Vagina (tissue), 2 donors: ENCODE results near the gene CFTR. TPM values are rescaled to one million over a fixed set of nuclear protein-coding genes. Genes with fewer than 3 reads are reported as not detected.

Experiments used
- DNase-seq, 2 donors: peaks; one replicate each; pipeline ENCODE4 v3.0.0-alpha.2; 2017; ENCODE audit errors: extremely low spot score in 2 of 2
- H3K27ac ChIP-seq: fragments of 200-600 bp; sonication (generic); one replicate; pipeline ENCODE4 v1.5.1; 2019
- H3K27me3 ChIP-seq: fragments of 200-600 bp; sonication (generic); one replicate; pipeline ENCODE4 v1.5.1; 2019
- H3K36me3 ChIP-seq, 2 donors: fragments of 200-600 bp; sonication (generic); one replicate each; pipeline ENCODE4 v1.5.1; 2017 to 2019
- H3K4me1 ChIP-seq: fragments of 200-600 bp; sonication (generic); one replicate; pipeline ENCODE4 v1.5.1; 2019
- H3K4me3 ChIP-seq, 2 donors: fragments of 200-600 bp; sonication (generic); 1 replicate in 1 of 2; 2 replicates in 1 of 2; pipeline ENCODE4 v1.5.1; 2016 to 2019
- H3K9me3 ChIP-seq: fragments of 200-600 bp; sonication (generic); one replicate; pipeline ENCODE4 v1.5.1; 2019
- POLR2A ChIP-seq, 2 donors: fragments of 450-650 bp; IDR thresholded peaks; one replicate each; pipeline ENCODE4 v1.6.1; 2017; ENCODE audit warnings: antibody characterized with exemption in 2 of 2, mild to moderate bottlenecking in 2 of 2, moderate library complexity in 2 of 2
- POLR2AphosphoS5 ChIP-seq, 2 donors: sonication (generic); formaldehyde crosslinking; IDR thresholded peaks; one replicate each; pipeline ENCODE4 v1.9.0; 2017; ENCODE audit warnings: antibody characterized with exemption in 2 of 2, mild to moderate bottlenecking in 2 of 2, low read depth in 1 of 2; ENCODE audit not compliant: insufficient read depth in 1 of 2
- intact Hi-C: fragments of 100-400 bp; cut with DNase I; formaldehyde crosslinking; loops from one replicate; pipeline ENCODE4 v1.15.1; 2023
- total RNA-seq: library from RNA; depleted of rRNA; stranded (reverse); fragments of >200 nt; gene quantifications from one replicate; pipeline ENCODE4 v1.2.3, GENCODE V29; 2016
- TF ChIP-seq, protein P1 (sequence below), 3 experiments: fragments of 450-650 bp in 2 of 3; fragments of 200-600 bp in 1 of 3; sonication (generic) in 1 of 3; IDR thresholded peaks; one replicate each; pipeline ENCODE4 v1.5.1; 2017 to 2019; ENCODE audit warnings: antibody characterized with exemption in 3 of 3, mild to moderate bottlenecking in 2 of 3, moderate library complexity in 2 of 3

The CFTR gene
- total RNA-seq, 1 donor from 2014 or later = not detected

GRCh38 chr7:117682681-117683385 lies 203.0 kb downstream of the CFTR start:
- Histone ChIP-seq H3K9me3 (no peaks in the 10 kb centered on the region), H3K4me1 (no peaks in the 10 kb centered on the region), H3K36me3 (no peaks in the 10 kb centered on the region), H3K4me3 (no peak overlapping the region), H3K27ac (no peak overlapping the region), H3K27me3 (no peaks in the 10 kb centered on the region)
- intact Hi-C loops = no loop called here
- no peak for TF ChIP-seq POLR2A (IDR thresholded peaks at IDR 0.05)
- TF ChIP-seq, protein P1, sequence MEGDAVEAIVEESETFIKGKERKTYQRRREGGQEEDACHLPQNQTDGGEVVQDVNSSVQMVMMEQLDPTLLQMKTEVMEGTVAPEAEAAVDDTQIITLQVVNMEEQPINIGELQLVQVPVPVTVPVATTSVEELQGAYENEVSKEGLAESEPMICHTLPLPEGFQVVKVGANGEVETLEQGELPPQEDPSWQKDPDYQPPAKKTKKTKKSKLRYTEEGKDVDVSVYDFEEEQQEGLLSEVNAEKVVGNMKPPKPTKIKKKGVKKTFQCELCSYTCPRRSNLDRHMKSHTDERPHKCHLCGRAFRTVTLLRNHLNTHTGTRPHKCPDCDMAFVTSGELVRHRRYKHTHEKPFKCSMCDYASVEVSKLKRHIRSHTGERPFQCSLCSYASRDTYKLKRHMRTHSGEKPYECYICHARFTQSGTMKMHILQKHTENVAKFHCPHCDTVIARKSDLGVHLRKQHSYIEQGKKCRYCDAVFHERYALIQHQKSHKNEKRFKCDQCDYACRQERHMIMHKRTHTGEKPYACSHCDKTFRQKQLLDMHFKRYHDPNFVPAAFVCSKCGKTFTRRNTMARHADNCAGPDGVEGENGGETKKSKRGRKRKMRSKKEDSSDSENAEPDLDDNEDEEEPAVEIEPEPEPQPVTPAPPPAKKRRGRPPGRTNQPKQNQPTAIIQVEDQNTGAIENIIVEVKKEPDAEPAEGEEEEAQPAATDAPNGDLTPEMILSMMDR (IDR thresholded peaks at IDR 0.05) = no peak
- TF ChIP-seq POLR2AphosphoS5 (IDR thresholded peaks at IDR 0.05; ENCODE audit: insufficient read depth in 1 of 2, low read depth in 1 of 2) = no peak
- no peak for DNase-seq

GRCh38 chr7:117683430-117684175 lies 203.8 kb downstream of the CFTR start:
- DNase-seq = no peak
- no peaks in the 10 kb centered on the region for H3K9me3 ChIP-seq
- TF ChIP-seq, protein P1 (IDR thresholded peaks at IDR 0.05) = no peak
- TF ChIP-seq POLR2AphosphoS5 (IDR thresholded peaks at IDR 0.05; ENCODE audit: insufficient read depth in 1 of 2, low read depth in 1 of 2) (no peak), POLR2A (IDR thresholded peaks at IDR 0.05) (no peak)
- intact Hi-C loops = no loop called here
- no peaks in the 10 kb centered on the region for H3K36me3 ChIP-seq
- H3K4me1 ChIP-seq = no peaks in the 10 kb centered on the region
- no peaks in the 10 kb centered on the region for H3K27me3 ChIP-seq
- no peak overlapping the region for H3K27ac ChIP-seq
- H3K4me3 ChIP-seq = no peak overlapping the region

GRCh38 chr7:117685795-117686194 lies 206.0 kb downstream of the CFTR start:
- intact Hi-C loops = no loop called here
- H3K36me3 ChIP-seq = no peaks in the 10 kb centered on the region
- TF ChIP-seq POLR2A (IDR thresholded peaks at IDR 0.05) = no peak
- TF ChIP-seq POLR2AphosphoS5 (IDR thresholded peaks at IDR 0.05; ENCODE audit: insufficient read depth in 1 of 2, low read depth in 1 of 2) = no peak
- TF ChIP-seq, protein P1 (IDR thresholded peaks at IDR 0.05) = no peak
- H3K27ac ChIP-seq = no peak overlapping the region
- no peaks in the 10 kb centered on the region for H3K9me3 ChIP-seq
- no peak for DNase-seq
- no peak overlapping the region for H3K4me3 ChIP-seq
- H3K27me3 ChIP-seq = no peaks in the 10 kb centered on the region
- H3K4me1 ChIP-seq = no peaks in the 10 kb centered on the region

DNA sequence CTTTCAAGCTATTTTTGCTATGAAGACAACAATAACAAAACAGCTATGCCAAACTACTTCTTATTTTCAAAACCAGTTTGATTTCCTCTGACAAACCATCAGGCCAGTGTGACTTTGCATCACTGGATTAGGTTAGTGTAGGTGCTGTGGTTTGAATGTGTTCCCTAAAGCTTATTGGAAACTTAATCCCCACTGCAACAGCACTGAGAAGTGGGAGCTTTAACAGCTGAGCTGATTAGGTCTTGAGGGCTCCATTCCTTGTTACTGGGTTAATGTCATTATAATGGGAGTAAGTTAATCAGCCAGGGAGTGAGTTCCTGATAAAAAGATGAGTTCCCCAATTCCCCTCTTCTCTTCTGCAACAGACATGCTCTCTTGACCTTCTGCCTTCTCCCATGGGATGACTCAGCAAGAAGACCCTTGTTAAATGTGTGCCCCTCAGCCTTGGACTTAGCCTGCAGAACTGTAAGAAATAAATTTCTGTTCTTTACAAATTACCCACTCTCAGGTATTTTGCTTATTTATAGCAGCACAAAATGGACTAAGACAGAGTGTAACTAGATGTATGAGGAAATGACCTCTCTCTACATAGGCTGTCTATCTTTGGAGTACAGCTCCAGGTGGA lies 206.6 kb downstream of the CFTR start:
- TF ChIP-seq, protein P1 (IDR thresholded peaks at IDR 0.05) = no peak
- TF ChIP-seq POLR2A (IDR thresholded peaks at IDR 0.05) = no peak
- no peak for TF ChIP-seq POLR2AphosphoS5 (IDR thresholded peaks at IDR 0.05; ENCODE audit: insufficient read depth in 1 of 2, low read depth in 1 of 2)
- Histone ChIP-seq H3K9me3 (no peaks in the 10 kb centered on the region), H3K36me3 (no peaks in the 10 kb centered on the region), H3K27me3 (no peaks in the 10 kb centered on the region), H3K4me1 (no peaks in the 10 kb centered on the region), H3K4me3 (no peak overlapping the region), H3K27ac (no peak overlapping the region)
- intact Hi-C loops = no loop called here
- no peak for DNase-seq
